ENCODE data around the gene CRTAP. TPM values are rescaled to one million over a fixed set of nuclear protein-coding genes. Genes with fewer than 3 reads are reported as not detected.

Gene CRTAP
- total RNA-seq, 1 experiment from 2014 or later, result 104 TPM

- Histone ChIP-seq H3K27ac (ENCODE audit: low read depth, low read length) (no peak overlapping the region), H3K4me1 (ENCODE audit: control insufficient read depth in 1 of 2, insufficient read depth in 2 of 2, low read length in 2 of 2) (no peaks in the 10 kb centered on the region), H3K9me3 (ENCODE audit: control insufficient read depth in 1 of 2, insufficient read depth in 1 of 2, low read depth in 1 of 2, low read length in 2 of 2) (no peaks in the 10 kb centered on the region), H3K36me3 (ENCODE audit: control insufficient read depth in 1 of 2, insufficient read depth in 2 of 2, low read length in 2 of 2) (peaks cover 9 to 28% of the 10 kb centered on the region in 2 experiments), H3K79me2 (ENCODE audit: insufficient read depth, low read length) (no peaks in the 10 kb centered on the region), H3K9me2 (ENCODE audit: insufficient read depth) (no peaks in the 10 kb centered on the region), H2AFZ (ENCODE audit: low read depth, low read length, poor library complexity, severe bottlenecking) (no peak overlapping the region), H3K9ac (ENCODE audit: low read length) (no peak overlapping the region), H3K4me3 (replicated peaks in 1 of 2; ENCODE audit: low read depth in 1 of 2, low read length in 2 of 2) (no peak overlapping the region), H3K27me3 (ENCODE audit: insufficient read depth, low read length) (no peaks in the 10 kb centered on the region), H4K20me1 (ENCODE audit: insufficient read depth) (no peaks in the 10 kb centered on the region), H3K4me2 (ENCODE audit: low read length) (no peak overlapping the region)
- DNase-seq (ENCODE audit: low read depth, low spot score) (no peak), ATAC-seq (no peak)
- ChIA-PET POLR2A (no interaction called here), CTCF (no interaction called here), RAD21 (ENCODE audit: low non-redundant PET in 1 of 2, low total read pairs in 2 of 2, uncharacterized antibody in 2 of 2, unreplicated experiment in 2 of 2) (no interaction called here)
- BruUV-seq (replicated peaks), result no TSS peak
- intact Hi-C loops (cut with micrococcal nuclease), result loop anchor here (5.0 kb wide), 1 partner anchor 118 kb away; no protein-coding TSS in a partner anchor
- no peak for TF ChIP-seq CEBPB (IDR thresholded peaks at IDR 0.05; ENCODE audit: low read depth)
- TF ChIP-seq JUND (IDR thresholded peaks at IDR 0.05), result no peak
- TF ChIP-seq POLR2A (IDR thresholded peaks at IDR 0.05; ENCODE audit: borderline replicate concordance, extremely low read depth, insufficient read depth, insufficient read length), result no peak
- no peak for TF ChIP-seq TCF7L2 (IDR thresholded peaks at IDR 0.05; ENCODE audit: borderline replicate concordance, extremely low read depth, insufficient read depth, insufficient read length)
- TF ChIP-seq RAD21 (IDR thresholded peaks at IDR 0.05; ENCODE audit: low read depth), result no peak
- TF ChIP-seq ZBTB33 (IDR thresholded peaks at IDR 0.05; ENCODE audit: extremely low read depth, insufficient replicate concordance, low read length), result no peak
- no peak for TF ChIP-seq SP1 (IDR thresholded peaks at IDR 0.05; ENCODE audit: low read depth)
- no peak for TF ChIP-seq POLR2AphosphoS5 (IDR thresholded peaks at IDR 0.05; ENCODE audit: low read depth, low read length)
- no peak for TF ChIP-seq ZFX (IDR thresholded peaks at IDR 0.05)
- TF ChIP-seq CTCF (IDR thresholded peaks at IDR 0.05 in 2 of 3, conservative IDR thresholded peaks at IDR 0.05 in 1 of 3; ENCODE audit: borderline replicate concordance in 1 of 3, insufficient read depth in 1 of 3, low read depth in 2 of 3, low read length in 2 of 3), result no peak
- no peak for TF ChIP-seq CBX3 (IDR thresholded peaks at IDR 0.05; ENCODE audit: low read depth)
- no peak for TF ChIP-seq ZNF274 (IDR thresholded peaks at IDR 0.05; ENCODE audit: low read depth, low read length)
- TF ChIP-seq FOSL1 (IDR thresholded peaks at IDR 0.05; ENCODE audit: low read depth), result no peak
- TF ChIP-seq EZH2 (IDR thresholded peaks at IDR 0.05), result no peak
- no peak for TF ChIP-seq SRF (IDR thresholded peaks at IDR 0.05; ENCODE audit: low read depth)
Observed at GRCh38 chr3:33134026-33134625, 20.3 kb downstream of the CRTAP start.
